Iris pigment epithelial cell (primary cell): Measurements from ENCODE around the gene AP1S3.
A peak's percentile ranks its signal among the peaks of the same experiment; 100 is the strongest.
"Not testable (repeated sequence)": the region's sequence is repeated elsewhere in the genome, so short reads cannot be mapped to it uniquely, and the experiment has no call there.

Experiments used
- DNase-seq: peaks from one replicate; pipeline ENCODE4 v3.0.0-alpha.2; 2011; ENCODE audit warnings: low read depth

The AP1S3 gene

GRCh38 chr2:223853425-223853837, 16.0 kb upstream of the AP1S3 start:
- peak; percentile 25 for DNase-seq

- no peak for DNase-seq
Observed at GRCh38 chr2:223852281-223852795, 15.0 kb upstream of the AP1S3 start.

GRCh38 chr2:223847410-223847809, 10.0 kb upstream of the AP1S3 start:
- DNase-seq = no peak

GRCh38 chr2:223846515-223846914, 9.1 kb upstream of the AP1S3 start:
- DNase-seq = peak; percentile 95

GRCh38 chr2:223841436-223842190, 4.2 kb upstream of the AP1S3 start:
- no peak for DNase-seq

- DNase-seq = no peak
Observed at GRCh38 chr2:223835701-223836532, 1.5 kb downstream of the AP1S3 start.

GRCh38 chr2:223834431-223834830, 3.0 kb downstream of the AP1S3 start:
- DNase-seq = no peak

- no peak for DNase-seq
Observed at GRCh38 chr2:223832241-223832903, 5.0 kb downstream of the AP1S3 start.

GRCh38 chr2:223829128-223829527, 8.3 kb downstream of the AP1S3 start:
- DNase-seq = no peak

- DNase-seq = no peak
Observed at GRCh38 chr2:223828314-223828713, 9.1 kb downstream of the AP1S3 start.

- no peak for DNase-seq
Observed at GRCh38 chr2:223826995-223827394, 10.4 kb downstream of the AP1S3 start.

GRCh38 chr2:223824301-223824700, 13.1 kb downstream of the AP1S3 start:
- no peak for DNase-seq

GRCh38 chr2:223822818-223823217, 14.6 kb downstream of the AP1S3 start:
- DNase-seq = no peak

- no peak for DNase-seq
Observed at GRCh38 chr2:223820549-223820948, 16.8 kb downstream of the AP1S3 start.

- DNase-seq = no peak
Observed at GRCh38 chr2:223819891-223820290, 17.5 kb downstream of the AP1S3 start.

GRCh38 chr2:223815884-223816570, 21.4 kb downstream of the AP1S3 start:
- peak; percentile 76 for DNase-seq

GRCh38 chr2:223815186-223815883, 22.0 kb downstream of the AP1S3 start:
- peak; percentile 92 for DNase-seq

GRCh38 chr2:223814764-223815163, 22.6 kb downstream of the AP1S3 start:
- DNase-seq = not testable (repeated sequence)

GRCh38 chr2:223813329-223813728, 24.1 kb downstream of the AP1S3 start:
- no peak for DNase-seq

GRCh38 chr2:223811757-223812156, 25.6 kb downstream of the AP1S3 start:
- no peak for DNase-seq

- DNase-seq = no peak
Observed at GRCh38 chr2:223805008-223805407, 32.4 kb downstream of the AP1S3 start.
